Esophagus muscularis mucosa (tissue), 4 donors: ENCODE measurements around the gene MAZ. TPM values are rescaled to one million over a fixed set of nuclear protein-coding genes. Genes with fewer than 3 reads are reported as not detected.
"Not testable (repeated sequence)": the region's sequence is repeated elsewhere in the genome, so short reads cannot be mapped to it uniquely, and the experiment has no call there.

Experiments used
- DNase-seq: peaks from one replicate; pipeline ENCODE4 v3.0.0-alpha.2; 2017; ENCODE audit errors: extremely low spot score
- H3K27ac ChIP-seq, 4 donors: fragments of 200-600 bp; sonication (generic); replicated peaks in 1 of 4; 1 replicate in 3 of 4; 2 replicates in 1 of 4; pipeline ENCODE4 v1.5.1; 2016 to 2019; ENCODE audit warnings: mild to moderate bottlenecking in 1 of 4
- H3K27me3 ChIP-seq, 4 donors: fragments of 200-600 bp; sonication (generic); one replicate each; pipeline versions ENCODE4 v1.5.1 to v1.6.0; 2016 to 2019
- H3K36me3 ChIP-seq, 4 donors: fragments of 200-600 bp; sonication (generic); one replicate each; pipeline ENCODE4 v1.5.1; 2016 to 2019
- H3K4me1 ChIP-seq, 4 donors: fragments of 200-600 bp; sonication (generic); one replicate each; pipeline ENCODE4 v1.5.1; 2016 to 2019
- H3K4me3 ChIP-seq, 4 donors: fragments of 200-600 bp; sonication (generic); 1 replicate in 2 of 4; 2 replicates in 2 of 4; pipeline ENCODE4 v1.5.1; 2016 to 2019; ENCODE audit warnings: mild to moderate bottlenecking in 4 of 4, moderate library complexity in 1 of 4
- H3K9me3 ChIP-seq, 4 donors: fragments of 200-600 bp; sonication (generic); 1 replicate in 3 of 4; 2 replicates in 1 of 4; pipeline ENCODE4 v1.5.1; 2016 to 2019
- CTCF ChIP-seq, 3 experiments: fragments of 200-600 bp in 2 of 3; fragments of 450-650 bp in 1 of 3; sonication (generic) in 2 of 3; IDR thresholded peaks; one replicate each; pipeline ENCODE4 v1.5.1; 2017 to 2019; ENCODE audit warnings: antibody characterized with exemption in 3 of 3, mild to moderate bottlenecking in 2 of 3, moderate library complexity in 1 of 3
- EP300 ChIP-seq: sonication (generic); formaldehyde crosslinking; IDR thresholded peaks from one replicate; pipeline ENCODE4 v1.6.1; 2017; ENCODE audit warnings: antibody characterized with exemption
- POLR2A ChIP-seq: fragments of 450-650 bp; IDR thresholded peaks from one replicate; pipeline ENCODE4 v1.6.1; 2017; ENCODE audit warnings: antibody characterized with exemption, moderate library complexity, mild to moderate bottlenecking, low read depth
- POLR2AphosphoS5 ChIP-seq, 2 donors: sonication (generic); formaldehyde crosslinking; IDR thresholded peaks; one replicate each; pipeline ENCODE4 v1.6.1; 2017; ENCODE audit warnings: antibody characterized with exemption in 2 of 2
- WGBS: methylation state at CpG from one replicate; pipeline ENCODE4 v1.1.5; 2018; 5-methylcytosine and 5-hydroxymethylcytosine counted together
- intact Hi-C: fragments of 100-400 bp; cut with DNase I; formaldehyde crosslinking; loops from one replicate; pipeline ENCODE4 v1.15.1; 2023
- total RNA-seq, 4 donors: library from RNA; depleted of rRNA; stranded (reverse); fragments of >200 nt; gene quantifications; one replicate each; pipeline versions ENCODE4 v1.1.0 to v1.2.1, GENCODE V29; 2016

MAZ gene
- total RNA-seq, 4 donors from 2014 or later = 120 to 284 (median 158) TPM

- no peak for DNase-seq
- Histone ChIP-seq H3K9me3 (no peaks in the 10 kb centered on the region), H3K4me3 (no peak overlapping the region), H3K36me3 (peaks cover 12 to 17% (median 14%) of the 10 kb centered on the region in 4 donors), H3K4me1 (peaks cover 49 to 90% (median 81%) of the 10 kb centered on the region in 4 donors), H3K27ac (peak overlapping the region; percentile 55 to 76 (median 72)), H3K27me3 (no peaks in the 10 kb centered on the region)
- TF ChIP-seq POLR2A = no peak
- TF ChIP-seq CTCF (IDR thresholded peaks at IDR 0.05) = no peak
- no peak for TF ChIP-seq EP300
- TF ChIP-seq POLR2AphosphoS5 (IDR thresholded peaks at IDR 0.05) = no peak
- WGBS = 85% methylated on average over 8 of the region's 8 CpGs
- intact Hi-C loops = no loop called here
Measured at GRCh38 chr16:29826342-29826695, 20.0 kb downstream of the MAZ start.

GRCh38 chr16:29830774-29831173 is 24.4 kb downstream of the MAZ start:
- WGBS = 96% methylated on average over 11 of the region's 11 CpGs
- Histone ChIP-seq H3K36me3 (peaks cover 52 to 62% (median 56%) of the 10 kb centered on the region in 4 donors), H3K9me3 (no peaks in the 10 kb centered on the region), H3K4me3 (no peak overlapping the region), H3K27ac (no peak overlapping the region), H3K4me1 (peaks cover 9 to 46% (median 37%) of the 10 kb centered on the region in 4 donors), H3K27me3 (no peaks in the 10 kb centered on the region)
- intact Hi-C loops = no loop called here
- no peak for DNase-seq
- TF ChIP-seq EP300 (no peak), CTCF (IDR thresholded peaks at IDR 0.05) (no peak), POLR2AphosphoS5 (IDR thresholded peaks at IDR 0.05) (no peak), POLR2A (no peak)

- TF ChIP-seq POLR2AphosphoS5 (IDR thresholded peaks at IDR 0.05) (no peak), EP300 (no peak)
- H3K27me3 ChIP-seq = no peaks in the 10 kb centered on the region
- no peak for DNase-seq
- H3K36me3 ChIP-seq = peaks cover 58 to 69% (median 63%) of the 10 kb centered on the region in 4 donors
- no peak overlapping the region for H3K27ac ChIP-seq
- H3K9me3 ChIP-seq = no peaks in the 10 kb centered on the region
- peaks cover 2 to 39% (median 30%) of the 10 kb centered on the region in 4 donors for H3K4me1 ChIP-seq
- intact Hi-C loops = no loop called here
- H3K4me3 ChIP-seq = no peak overlapping the region
- 90% methylated on average over 2 of the region's 2 CpGs for WGBS
Measured at GRCh38 chr16:29831490-29831889, 25.2 kb downstream of the MAZ start.

- H3K4me3 ChIP-seq, intact Hi-C loops, H3K27ac ChIP-seq, H3K27me3 ChIP-seq, H3K9me3 ChIP-seq, DNase-seq: not testable (repeated sequence)
- peaks cover 71 to 86% (median 80%) of the 10 kb centered on the region in 4 donors for H3K36me3 ChIP-seq
- peaks cover 0 to 21% (median 15%) of the 10 kb centered on the region in 4 donors for H3K4me1 ChIP-seq
- WGBS = 95% methylated on average over 4 of the region's 4 CpGs
Measured at GRCh38 chr16:29833219-29833618, 26.9 kb downstream of the MAZ start.

- WGBS = 91% methylated on average over 5 of the region's 5 CpGs
- Histone ChIP-seq H3K36me3 (peaks cover 71 to 95% (median 88%) of the 10 kb centered on the region in 4 donors), H3K27ac (no peak overlapping the region), H3K9me3 (no peaks in the 10 kb centered on the region), H3K4me1 (peaks cover 0 to 13% (median 7%) of the 10 kb centered on the region in 4 donors), H3K27me3 (no peaks in the 10 kb centered on the region), H3K4me3 (no peak overlapping the region)
- TF ChIP-seq POLR2AphosphoS5 (IDR thresholded peaks at IDR 0.05) (no peak), POLR2A (no peak), EP300 (no peak), CTCF (IDR thresholded peaks at IDR 0.05) (no peak)
- intact Hi-C loops = no loop called here
- no peak for DNase-seq
Measured at GRCh38 chr16:29834079-29834478, 27.8 kb downstream of the MAZ start.

GRCh38 chr16:29835926-29836325 is 29.6 kb downstream of the MAZ start:
- no peak for DNase-seq
- H3K9me3 ChIP-seq = no peaks in the 10 kb centered on the region
- H3K27ac ChIP-seq = no peak overlapping the region
- peaks cover 75 to 98% (median 91%) of the 10 kb centered on the region in 4 donors for H3K36me3 ChIP-seq
- H3K4me1 ChIP-seq = peaks cover 0 to 5% (median 0%) of the 10 kb centered on the region in 4 donors
- 88% methylated on average over 7 of the region's 7 CpGs for WGBS
- intact Hi-C loops = no loop called here
- H3K27me3 ChIP-seq = no peaks in the 10 kb centered on the region
- TF ChIP-seq EP300 = no peak
- TF ChIP-seq CTCF (IDR thresholded peaks at IDR 0.05) = no peak
- TF ChIP-seq POLR2A = no peak
- no peak for TF ChIP-seq POLR2AphosphoS5 (IDR thresholded peaks at IDR 0.05)
- H3K4me3 ChIP-seq = no peak overlapping the region
